ENCODE results near the gene ZNF76.

DNA sequence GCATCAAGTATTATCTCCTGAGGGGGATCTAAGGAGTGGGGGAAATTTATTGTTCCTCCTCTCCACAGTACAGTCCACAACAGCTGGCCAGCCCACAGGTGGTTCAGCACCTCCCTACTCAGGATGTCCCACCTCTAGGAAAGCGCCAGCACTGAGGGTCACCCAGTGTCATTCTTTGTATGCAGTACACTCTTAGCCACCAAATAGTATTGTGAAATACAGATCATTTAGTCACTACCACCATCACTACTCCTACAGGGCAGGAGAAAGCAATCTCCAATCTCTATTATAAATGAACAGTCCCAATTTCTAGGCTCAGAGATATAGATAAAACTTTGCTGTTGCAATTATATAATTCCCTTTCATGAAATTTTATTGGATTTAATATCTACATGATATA lies 6.3 kb upstream of the ZNF76 start:
- TF ChIP-seq, protein P1, sequence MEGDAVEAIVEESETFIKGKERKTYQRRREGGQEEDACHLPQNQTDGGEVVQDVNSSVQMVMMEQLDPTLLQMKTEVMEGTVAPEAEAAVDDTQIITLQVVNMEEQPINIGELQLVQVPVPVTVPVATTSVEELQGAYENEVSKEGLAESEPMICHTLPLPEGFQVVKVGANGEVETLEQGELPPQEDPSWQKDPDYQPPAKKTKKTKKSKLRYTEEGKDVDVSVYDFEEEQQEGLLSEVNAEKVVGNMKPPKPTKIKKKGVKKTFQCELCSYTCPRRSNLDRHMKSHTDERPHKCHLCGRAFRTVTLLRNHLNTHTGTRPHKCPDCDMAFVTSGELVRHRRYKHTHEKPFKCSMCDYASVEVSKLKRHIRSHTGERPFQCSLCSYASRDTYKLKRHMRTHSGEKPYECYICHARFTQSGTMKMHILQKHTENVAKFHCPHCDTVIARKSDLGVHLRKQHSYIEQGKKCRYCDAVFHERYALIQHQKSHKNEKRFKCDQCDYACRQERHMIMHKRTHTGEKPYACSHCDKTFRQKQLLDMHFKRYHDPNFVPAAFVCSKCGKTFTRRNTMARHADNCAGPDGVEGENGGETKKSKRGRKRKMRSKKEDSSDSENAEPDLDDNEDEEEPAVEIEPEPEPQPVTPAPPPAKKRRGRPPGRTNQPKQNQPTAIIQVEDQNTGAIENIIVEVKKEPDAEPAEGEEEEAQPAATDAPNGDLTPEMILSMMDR (IDR thresholded peaks at IDR 0.05), result no peak
- TF ChIP-seq EZH2 (IDR thresholded peaks at IDR 0.05), result no peak

All from neural progenitor cell (in vitro differentiated cells).